ENCODE data around the gene ZDHHC16.
"Not testable (repeated sequence)": the region's sequence is repeated elsewhere in the genome, so short reads cannot be mapped to it uniquely, and the experiment has no call there.

ZDHHC16 gene

DNA sequence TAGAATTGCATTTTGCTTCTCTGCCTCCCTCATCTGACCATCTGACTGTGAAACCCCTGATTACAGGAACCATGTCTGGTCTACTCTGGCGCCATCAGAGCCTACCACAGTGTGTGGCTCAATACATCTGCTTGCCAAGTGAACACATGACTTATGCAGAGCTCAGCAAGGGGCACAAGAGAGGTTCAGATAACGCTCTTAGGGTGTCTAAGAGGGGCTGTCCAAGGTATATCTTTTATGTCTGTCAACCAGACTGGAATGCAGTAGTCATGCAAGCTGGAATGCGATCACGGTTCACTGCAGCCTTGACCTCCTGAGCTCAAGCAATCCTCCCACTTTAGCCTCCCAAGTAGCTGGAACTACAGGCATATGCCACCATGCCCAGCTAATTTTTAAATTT, 34.6 kb upstream of the ZDHHC16 start:
- Histone ChIP-seq H3K36me3 (ENCODE audit: control insufficient read depth in 1 of 2, insufficient read depth in 2 of 2, low read length in 2 of 2) (no peaks in the 10 kb centered on the region), H3K27me3 (ENCODE audit: low read depth, low read length) (no peaks in the 10 kb centered on the region), H3K27ac (ENCODE audit: low read length) (no peak overlapping the region), H3K9me3 (ENCODE audit: control insufficient read depth in 1 of 2, low read length in 2 of 2) (no peaks in the 10 kb centered on the region), H3K4me3 (ENCODE audit: low read depth in 1 of 2, low read length in 2 of 2) (no peak overlapping the region), H3K4me1 (ENCODE audit: control insufficient read depth in 1 of 2, insufficient read depth in 2 of 2, low read length in 2 of 2) (peaks cover 0 to 5% of the 10 kb centered on the region in 2 donors)

GRCh38 chr10:97412891-97413304, 33.1 kb upstream of the ZDHHC16 start:
- Histone ChIP-seq H3K27ac (ENCODE audit: low read length) (no peak overlapping the region), H3K4me1 (ENCODE audit: control insufficient read depth in 1 of 2, insufficient read depth in 2 of 2, low read length in 2 of 2) (no peaks in the 10 kb centered on the region), H3K9me3 (ENCODE audit: control insufficient read depth in 1 of 2, low read length in 2 of 2) (no peaks in the 10 kb centered on the region), H3K4me3 (ENCODE audit: low read depth in 1 of 2, low read length in 2 of 2) (no peak overlapping the region), H3K27me3 (ENCODE audit: low read depth, low read length) (no peaks in the 10 kb centered on the region), H3K36me3 (ENCODE audit: control insufficient read depth in 1 of 2, insufficient read depth in 2 of 2, low read length in 2 of 2) (no peaks in the 10 kb centered on the region)

DNA sequence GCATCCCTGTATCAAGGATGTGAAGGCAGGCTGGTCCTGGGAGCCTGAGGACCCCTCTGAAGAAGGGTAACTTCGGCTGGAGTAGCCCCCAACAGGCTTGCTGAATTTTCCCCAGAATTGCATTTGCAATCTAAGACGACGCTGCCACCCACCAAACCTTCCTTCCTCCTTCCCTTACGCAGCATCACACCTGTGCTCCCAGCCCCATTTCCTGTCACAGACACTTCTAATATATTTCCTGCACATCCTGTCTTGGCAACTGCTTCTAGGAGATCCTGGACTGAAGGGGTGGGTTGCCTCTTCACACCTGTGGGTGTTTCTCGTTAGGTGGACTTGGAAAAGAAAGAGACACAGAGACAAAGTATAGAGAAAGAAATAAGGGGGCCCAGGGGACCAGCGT, 29.4 kb upstream of the ZDHHC16 start:
- H3K27ac ChIP-seq (ENCODE audit: low read length), result no peak overlapping the region
- H3K4me1 ChIP-seq (ENCODE audit: control insufficient read depth in 1 of 2, insufficient read depth in 2 of 2, low read length in 2 of 2), result peaks cover 0 to 3% of the 10 kb centered on the region in 2 donors
- no peaks in the 10 kb centered on the region for H3K9me3 ChIP-seq (ENCODE audit: control insufficient read depth in 1 of 2, low read length in 2 of 2)
- no peak overlapping the region for H3K4me3 ChIP-seq (ENCODE audit: low read depth in 1 of 2, low read length in 2 of 2)
- H3K27me3 ChIP-seq (ENCODE audit: low read depth, low read length), result no peaks in the 10 kb centered on the region
- no peaks in the 10 kb centered on the region for H3K36me3 ChIP-seq (ENCODE audit: control insufficient read depth in 1 of 2, insufficient read depth in 2 of 2, low read length in 2 of 2)

- H3K4me1 ChIP-seq (ENCODE audit: control insufficient read depth in 1 of 2, insufficient read depth in 2 of 2, low read length in 2 of 2), result peaks cover 6 to 25% of the 10 kb centered on the region in 2 donors
Observed at GRCh38 chr10:97423757-97424098, 22.2 kb upstream of the ZDHHC16 start.

DNA sequence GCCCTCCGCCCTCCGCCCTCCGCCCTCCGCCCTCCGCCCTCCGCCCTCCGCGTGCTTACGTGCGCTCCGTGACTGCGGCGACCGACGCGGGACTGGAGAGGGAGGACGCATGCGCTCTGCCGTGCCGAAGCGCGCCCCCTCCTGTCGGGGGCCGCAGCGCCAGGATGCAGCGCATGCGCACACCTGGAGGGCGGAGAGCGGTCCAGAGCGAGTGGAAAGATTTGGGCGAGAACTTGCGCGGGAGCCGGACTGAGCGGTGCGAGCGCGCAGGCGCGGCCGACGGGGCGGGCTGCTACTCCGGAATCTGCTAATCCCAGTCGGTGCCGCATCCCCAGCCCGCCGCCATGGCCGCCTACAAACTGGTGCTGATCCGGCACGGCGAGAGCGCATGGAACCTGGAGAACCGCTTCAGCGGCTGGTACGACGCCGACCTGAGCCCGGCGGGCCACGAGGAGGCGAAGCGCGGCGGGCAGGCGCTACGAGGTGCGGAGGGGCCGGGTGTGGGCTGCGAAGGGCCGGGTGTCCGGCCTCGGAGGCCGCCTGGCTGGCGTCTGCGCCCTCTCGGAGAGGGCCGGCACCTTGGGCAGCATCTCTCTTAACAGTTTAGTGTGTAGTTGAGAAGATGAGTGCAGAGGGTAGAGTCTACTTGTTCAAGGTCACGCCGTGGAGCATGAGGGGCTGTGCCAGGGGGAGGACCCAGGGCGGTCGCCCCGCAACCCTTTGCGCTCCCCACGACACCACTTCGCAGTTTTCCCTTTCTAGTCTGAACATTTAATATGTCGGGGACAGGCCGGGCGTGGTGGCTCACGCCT, 19.8 kb upstream of the ZDHHC16 start, which contains the start of gene PGAM1:
TSS of gene PGAM1 (plus strand) at position 228 of the 812 bp plus-strand sequence. CDS start at position 345, 117 bp downstream.
- no peaks in the 10 kb centered on the region for H3K9me3 ChIP-seq (ENCODE audit: control insufficient read depth in 1 of 2, low read length in 2 of 2)
- no peaks in the 10 kb centered on the region for H3K27me3 ChIP-seq (ENCODE audit: low read depth, low read length)
- H3K4me3 ChIP-seq (ENCODE audit: low read depth in 1 of 2, low read length in 2 of 2), result peak within 1 kb of the TSS; percentile 68 to 79
- peaks cover 7 to 11% of the 10 kb centered on the region in 2 donors for H3K36me3 ChIP-seq (ENCODE audit: control insufficient read depth in 1 of 2, insufficient read depth in 2 of 2, low read length in 2 of 2)
- H3K27ac ChIP-seq (ENCODE audit: low read length), result peak within 1 kb of the TSS; percentile 83
- H3K4me1 ChIP-seq (ENCODE audit: control insufficient read depth in 1 of 2, insufficient read depth in 2 of 2, low read length in 2 of 2), result peaks cover 6 to 27% of the 10 kb centered on the region in 2 donors

More at GRCh38 chr10:97423757-97424098, 22.2 kb upstream of the ZDHHC16 start:
- H3K27ac ChIP-seq (ENCODE audit: low read length); H3K27me3 ChIP-seq (ENCODE audit: low read depth, low read length); H3K4me3 ChIP-seq (ENCODE audit: low read depth in 1 of 2, low read length in 2 of 2); H3K36me3 ChIP-seq (ENCODE audit: control insufficient read depth in 1 of 2, insufficient read depth in 2 of 2, low read length in 2 of 2); H3K9me3 ChIP-seq (ENCODE audit: control insufficient read depth in 1 of 2, low read length in 2 of 2): not testable (repeated sequence)

DNA sequence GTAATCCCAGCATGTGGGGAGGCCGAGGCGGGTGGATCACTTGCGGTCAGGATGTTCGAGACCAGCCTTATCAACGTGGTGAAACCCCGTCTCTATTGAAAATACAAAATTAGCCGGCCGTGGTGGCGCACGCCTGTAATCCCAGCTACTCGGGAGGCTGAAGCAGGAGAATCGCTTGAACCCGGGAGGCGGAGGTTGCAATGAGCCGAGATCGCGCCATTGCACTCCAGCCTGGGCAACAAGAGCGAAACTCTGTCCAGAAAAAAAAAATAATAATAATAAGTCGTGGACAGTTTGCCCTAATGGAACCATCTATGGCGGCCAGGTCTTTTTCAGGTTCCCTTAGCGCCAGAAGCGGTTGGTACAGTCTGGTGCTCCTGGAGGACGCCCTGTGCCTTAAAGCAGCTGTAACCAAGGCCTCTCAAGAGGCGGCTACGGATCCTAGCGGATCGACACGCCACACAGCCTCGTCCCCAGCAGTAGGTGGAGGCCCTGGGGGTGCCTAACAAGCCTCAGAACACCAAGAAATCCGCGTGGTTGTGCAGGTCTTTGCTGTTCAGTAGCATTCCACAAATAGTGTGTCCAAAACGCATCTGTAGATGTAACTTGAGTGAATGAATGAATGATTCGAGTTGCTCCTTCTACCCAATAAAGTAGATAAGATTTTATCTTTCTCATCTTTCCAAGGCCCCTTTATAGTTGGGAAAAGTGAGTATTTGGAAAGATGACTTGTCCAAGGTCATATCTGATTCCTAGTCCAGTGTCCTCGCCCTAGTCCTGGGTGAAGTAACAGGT, 19.0 kb upstream of the ZDHHC16 start:
- no peaks in the 10 kb centered on the region for H3K27me3 ChIP-seq (ENCODE audit: low read depth, low read length)
- H3K27ac ChIP-seq (ENCODE audit: low read length), result peak overlapping the region; percentile 83
- no peaks in the 10 kb centered on the region for H3K9me3 ChIP-seq (ENCODE audit: control insufficient read depth in 1 of 2, low read length in 2 of 2)
- peaks cover 6 to 27% of the 10 kb centered on the region in 2 donors for H3K4me1 ChIP-seq (ENCODE audit: control insufficient read depth in 1 of 2, insufficient read depth in 2 of 2, low read length in 2 of 2)
- peaks cover 15 to 17% of the 10 kb centered on the region in 2 donors for H3K36me3 ChIP-seq (ENCODE audit: control insufficient read depth in 1 of 2, insufficient read depth in 2 of 2, low read length in 2 of 2)
- peak overlapping the region; percentile 68 to 79 for H3K4me3 ChIP-seq (ENCODE audit: low read depth in 1 of 2, low read length in 2 of 2)

DNA sequence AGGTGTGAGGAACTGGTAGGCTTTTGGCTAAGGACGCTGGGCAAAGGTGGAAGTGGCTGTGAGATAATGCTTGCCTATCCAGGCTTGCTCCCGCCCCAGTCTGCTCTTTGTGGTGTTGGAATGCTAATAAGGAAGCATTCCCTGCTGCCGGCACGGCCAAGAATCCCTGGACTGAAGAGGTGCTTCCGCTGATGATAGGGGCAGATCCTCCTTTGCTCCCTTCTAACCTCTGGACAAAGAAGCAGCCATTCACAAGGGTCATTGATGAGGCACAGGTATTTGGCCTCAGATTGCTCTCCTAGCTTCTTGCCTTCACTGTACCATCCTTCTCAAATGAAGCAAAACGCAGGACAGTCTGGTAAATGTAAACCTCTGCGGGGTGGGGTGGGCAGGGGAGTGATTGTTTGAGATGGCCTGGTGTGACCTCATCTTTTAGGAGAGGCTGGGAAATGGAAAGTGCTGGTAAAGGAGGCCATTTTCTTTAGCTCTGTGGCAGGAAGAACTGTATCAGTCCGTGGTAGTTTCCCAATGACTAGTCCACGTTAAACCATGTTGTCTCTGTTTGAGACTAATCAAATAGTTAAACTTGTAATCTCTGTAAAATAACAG, 18.3 kb upstream of the ZDHHC16 start:
- H3K9me3 ChIP-seq (ENCODE audit: control insufficient read depth in 1 of 2, low read length in 2 of 2), result no peaks in the 10 kb centered on the region
- H3K4me3 ChIP-seq (ENCODE audit: low read depth in 1 of 2, low read length in 2 of 2), result peak overlapping the region; percentile 68 to 79
- peak overlapping the region; percentile 70 for H3K27ac ChIP-seq (ENCODE audit: low read length)
- H3K27me3 ChIP-seq (ENCODE audit: low read depth, low read length), result no peaks in the 10 kb centered on the region
- peaks cover 6 to 27% of the 10 kb centered on the region in 2 donors for H3K4me1 ChIP-seq (ENCODE audit: control insufficient read depth in 1 of 2, insufficient read depth in 2 of 2, low read length in 2 of 2)
- peaks cover 19% of the 10 kb centered on the region in 2 donors for H3K36me3 ChIP-seq (ENCODE audit: control insufficient read depth in 1 of 2, insufficient read depth in 2 of 2, low read length in 2 of 2)

GRCh38 chr10:97428572-97428981, 17.4 kb upstream of the ZDHHC16 start:
- peaks cover 6 to 27% of the 10 kb centered on the region in 2 donors for H3K4me1 ChIP-seq (ENCODE audit: control insufficient read depth in 1 of 2, insufficient read depth in 2 of 2, low read length in 2 of 2)
- H3K4me3 ChIP-seq (ENCODE audit: low read depth in 1 of 2, low read length in 2 of 2), result peak overlapping the region in 1 of 2 donors; percentile 15
- H3K27me3 ChIP-seq (ENCODE audit: low read depth, low read length), result no peaks in the 10 kb centered on the region
- H3K9me3 ChIP-seq (ENCODE audit: control insufficient read depth in 1 of 2, low read length in 2 of 2), result no peaks in the 10 kb centered on the region
- H3K27ac ChIP-seq (ENCODE audit: low read length), result peak overlapping the region; percentile 70
- H3K36me3 ChIP-seq (ENCODE audit: control insufficient read depth in 1 of 2, insufficient read depth in 2 of 2, low read length in 2 of 2), result peaks cover 22 to 23% of the 10 kb centered on the region in 2 donors

- Histone ChIP-seq H3K27ac (ENCODE audit: low read length) (no peak overlapping the region), H3K27me3 (ENCODE audit: low read depth, low read length) (no peaks in the 10 kb centered on the region), H3K4me3 (ENCODE audit: low read depth in 1 of 2, low read length in 2 of 2) (no peak overlapping the region), H3K9me3 (ENCODE audit: control insufficient read depth in 1 of 2, low read length in 2 of 2) (no peaks in the 10 kb centered on the region), H3K36me3 (ENCODE audit: control insufficient read depth in 1 of 2, insufficient read depth in 2 of 2, low read length in 2 of 2) (peaks cover 54 to 67% of the 10 kb centered on the region in 2 donors), H3K4me1 (ENCODE audit: control insufficient read depth in 1 of 2, insufficient read depth in 2 of 2, low read length in 2 of 2) (no peaks in the 10 kb centered on the region)
Observed at GRCh38 chr10:97434055-97434454, 11.9 kb upstream of the ZDHHC16 start.

DNA sequence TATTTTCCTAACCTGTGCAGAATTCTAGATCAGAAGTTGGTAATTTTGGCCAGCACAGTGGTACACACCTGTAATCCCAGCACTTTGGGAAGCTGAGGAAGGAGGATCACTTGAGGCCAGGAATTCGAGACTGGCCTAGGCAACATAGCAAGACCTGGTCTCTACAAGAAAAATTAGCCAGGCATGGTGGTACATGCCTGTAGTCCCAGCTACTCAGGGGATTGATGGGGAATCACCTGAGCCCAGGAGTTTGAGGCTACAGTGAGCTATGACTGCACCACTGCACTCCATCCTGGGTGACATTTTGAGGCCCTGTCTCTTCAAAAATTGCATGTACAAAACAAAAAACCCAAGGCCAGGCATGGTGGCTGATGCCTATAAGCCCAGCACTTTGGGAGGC, 11.4 kb upstream of the ZDHHC16 start:
- Histone ChIP-seq H3K36me3 (ENCODE audit: control insufficient read depth in 1 of 2, insufficient read depth in 2 of 2, low read length in 2 of 2) (peaks cover 54 to 72% of the 10 kb centered on the region in 2 donors), H3K27ac (ENCODE audit: low read length) (no peak overlapping the region), H3K27me3 (ENCODE audit: low read depth, low read length) (no peaks in the 10 kb centered on the region), H3K9me3 (ENCODE audit: control insufficient read depth in 1 of 2, low read length in 2 of 2) (no peaks in the 10 kb centered on the region), H3K4me1 (ENCODE audit: control insufficient read depth in 1 of 2, insufficient read depth in 2 of 2, low read length in 2 of 2) (no peaks in the 10 kb centered on the region), H3K4me3 (ENCODE audit: low read depth in 1 of 2, low read length in 2 of 2) (no peak overlapping the region)

GRCh38 chr10:97435211-97435610, 10.8 kb upstream of the ZDHHC16 start:
- Histone ChIP-seq H3K27ac (ENCODE audit: low read length) (no peak overlapping the region), H3K4me3 (ENCODE audit: low read depth in 1 of 2, low read length in 2 of 2) (no peak overlapping the region), H3K36me3 (ENCODE audit: control insufficient read depth in 1 of 2, insufficient read depth in 2 of 2, low read length in 2 of 2) (peaks cover 50 to 74% of the 10 kb centered on the region in 2 donors), H3K27me3 (ENCODE audit: low read depth, low read length) (no peaks in the 10 kb centered on the region), H3K9me3 (ENCODE audit: control insufficient read depth in 1 of 2, low read length in 2 of 2) (no peaks in the 10 kb centered on the region), H3K4me1 (ENCODE audit: control insufficient read depth in 1 of 2, insufficient read depth in 2 of 2, low read length in 2 of 2) (no peaks in the 10 kb centered on the region)
